ENCODE results near the gene TVP23B.
"Not testable (repeated sequence)": the region's sequence is repeated elsewhere in the genome, so short reads cannot be mapped to it uniquely, and the experiment has no call there.

Gene TVP23B

DNA sequence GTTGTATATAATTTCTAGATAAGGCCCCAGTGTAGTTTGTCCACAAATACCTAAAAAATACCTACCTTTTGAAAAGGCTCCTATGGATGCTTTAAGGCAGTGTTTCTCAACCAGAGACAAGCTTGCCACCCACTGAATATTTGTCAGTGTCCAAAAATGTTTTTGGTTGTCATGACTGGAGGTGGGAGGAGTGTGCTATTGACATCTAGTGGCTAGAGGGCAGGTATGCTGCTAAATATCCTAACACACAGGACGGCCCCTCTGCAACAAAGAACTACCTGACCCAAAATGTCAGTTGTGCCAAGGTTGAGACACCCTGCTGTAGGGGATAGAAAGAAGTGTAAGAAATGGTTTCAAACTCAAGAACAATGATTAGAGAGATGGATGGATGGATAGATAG, 10.4 kb downstream of the TVP23B start:
- not testable (repeated sequence) for DNase-seq

- not testable (repeated sequence) for DNase-seq
These were observed 13.9 kb downstream of the TVP23B start for GRCh38 chr17:18794841-18795240.

DNA sequence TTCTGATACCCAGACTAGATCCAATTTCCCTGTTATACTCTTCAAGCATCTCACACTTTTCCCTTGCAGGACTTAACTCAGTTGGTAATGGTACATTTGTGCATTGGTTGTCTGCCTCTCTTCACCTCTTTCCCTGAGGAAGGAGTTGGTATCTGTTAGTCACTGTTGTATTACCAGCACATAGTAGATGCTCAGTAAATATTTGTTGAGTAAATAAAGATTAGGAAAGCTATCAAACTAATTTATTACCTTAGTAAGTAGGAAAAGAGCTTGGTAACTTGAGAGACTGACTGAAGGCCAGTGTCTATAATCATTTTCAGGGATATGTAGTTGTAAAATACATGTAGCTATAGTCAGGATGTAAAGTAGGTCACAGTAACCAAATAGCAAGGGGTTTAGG, 15.9 kb downstream of the TVP23B start:
- DNase-seq, result not testable (repeated sequence)

GRCh38 chr17:18803458-18804245, 22.7 kb downstream of the TVP23B start:
- not testable (repeated sequence) for DNase-seq

- not testable (repeated sequence) for DNase-seq
These were observed 34.9 kb downstream of the TVP23B start for GRCh38 chr17:18815924-18816323.

GRCh38 chr17:18816489-18817371, 35.7 kb downstream of the TVP23B start:
- peak in 15 of 58 donors; percentile 2 to 71 (median 11) for DNase-seq

DNA sequence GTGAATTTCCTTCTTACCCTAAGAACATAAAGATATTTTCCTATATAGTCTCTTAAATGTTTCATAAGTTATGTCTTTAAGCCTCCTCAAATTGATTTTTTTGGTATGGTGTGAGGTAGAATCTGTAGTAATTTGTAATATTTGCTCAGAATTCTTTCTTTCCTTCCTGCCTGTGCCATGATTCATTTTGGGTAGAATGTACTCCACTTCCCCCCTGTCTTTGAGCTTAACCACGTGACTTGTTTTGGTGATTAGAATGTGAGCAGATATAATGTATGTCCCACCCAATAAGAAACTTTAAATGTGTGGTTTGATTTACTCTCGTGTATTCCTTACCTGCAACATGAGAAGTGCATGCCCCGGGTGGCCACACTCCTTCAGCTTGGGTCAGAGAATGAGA, 40.4 kb downstream of the TVP23B start:
- not testable (repeated sequence) for DNase-seq

DNA sequence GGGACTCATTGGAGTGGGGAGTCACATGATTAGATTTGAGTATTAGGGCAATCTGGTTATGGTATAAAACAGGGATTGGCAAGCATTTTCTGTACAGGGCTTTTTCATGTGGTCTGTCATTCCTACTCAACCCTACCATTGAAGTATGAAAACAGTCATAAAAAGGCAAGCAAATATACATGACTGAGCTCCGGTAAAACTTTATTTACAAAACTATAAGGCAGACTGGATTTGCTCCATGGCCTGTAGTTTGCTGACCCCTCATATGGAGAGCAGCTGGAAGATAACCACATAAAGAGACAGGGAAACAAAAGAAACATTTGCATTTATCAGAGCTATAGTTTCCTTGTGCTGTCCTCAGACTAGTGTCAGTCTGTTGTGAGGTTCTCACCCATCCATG, 46.6 kb downstream of the TVP23B start:
- not testable (repeated sequence) for DNase-seq

GRCh38 chr17:18848501-18848900, 67.5 kb downstream of the TVP23B start:
- no peak for DNase-seq

DNA sequence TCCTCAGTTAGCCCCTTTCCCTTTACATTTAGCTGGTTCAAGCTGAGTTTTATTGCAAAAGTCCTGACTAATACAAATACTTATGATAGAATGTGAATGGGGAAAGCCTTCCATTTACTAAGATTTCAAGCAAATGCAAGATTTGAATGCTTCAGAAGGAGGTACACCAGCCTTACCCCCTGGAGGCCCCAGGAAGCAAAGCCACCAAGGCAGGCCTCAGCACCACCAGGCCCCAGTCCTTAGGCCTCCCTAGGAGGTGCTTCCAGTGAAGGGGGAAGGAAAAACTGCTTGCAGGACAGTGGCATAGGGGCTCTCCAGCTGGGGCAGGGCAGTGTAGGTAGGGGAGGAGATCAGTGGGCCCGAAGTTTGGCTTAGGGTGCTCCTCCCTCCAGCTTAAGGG, 69.7 kb downstream of the TVP23B start:
- DNase-seq, result no peak

DNA sequence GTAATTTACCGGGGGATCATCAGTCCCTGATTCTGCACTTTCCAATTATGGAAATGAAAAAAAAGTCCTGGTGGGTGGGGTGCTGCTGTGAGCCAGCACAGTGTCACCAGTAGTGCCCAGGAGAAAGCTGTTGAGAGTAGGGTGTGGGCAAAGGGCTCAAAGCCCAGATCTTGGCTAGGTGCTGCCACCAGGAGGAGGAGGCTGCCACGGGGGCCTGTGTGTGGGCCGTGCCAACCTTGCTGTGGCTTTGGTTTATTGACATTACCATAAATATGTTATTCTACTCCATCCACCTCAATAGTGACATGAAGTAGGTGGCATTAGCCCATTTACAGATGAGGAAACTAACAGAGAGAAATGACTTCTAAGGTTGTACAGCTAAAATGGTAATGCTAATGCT, 70.2 kb downstream of the TVP23B start:
- no peak for DNase-seq

- DNase-seq, result no peak
These were observed 74.0 kb downstream of the TVP23B start for GRCh38 chr17:18854956-18855355.

DNA sequence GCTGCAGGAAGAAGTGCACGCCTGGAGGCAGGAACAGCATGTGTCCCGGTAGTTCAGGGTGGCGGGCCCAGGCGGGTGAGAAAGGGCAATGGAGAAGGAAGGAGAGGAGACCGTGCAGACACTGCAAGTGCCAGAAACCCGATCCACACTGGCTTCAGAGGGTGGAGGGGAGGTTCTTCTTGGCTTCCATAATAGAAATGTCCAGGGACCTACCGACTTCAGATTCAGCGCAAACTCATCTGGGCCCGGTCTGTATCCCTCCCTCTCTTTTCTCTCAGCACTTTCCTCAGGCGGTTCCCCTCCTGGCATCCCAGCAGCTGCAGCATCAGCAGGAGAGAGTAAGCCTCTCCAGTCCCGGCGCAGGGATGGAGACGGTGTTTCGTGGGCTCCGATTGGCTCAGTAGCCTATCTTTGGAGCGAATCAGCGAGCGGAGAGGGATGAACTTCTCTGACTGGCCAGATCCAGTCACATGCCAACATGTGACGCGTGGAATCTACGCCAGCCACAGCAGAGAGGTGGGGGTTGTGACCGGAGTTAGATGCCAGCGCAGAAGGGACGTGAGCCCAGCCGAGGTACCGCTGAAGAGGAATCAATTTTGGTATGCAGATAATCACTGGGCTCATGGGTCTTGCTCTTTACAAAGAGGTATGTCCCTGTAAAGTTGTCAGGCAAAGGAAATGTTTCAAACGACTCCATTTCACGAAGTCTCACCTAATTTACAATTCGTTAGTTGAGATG, 75.0 kb downstream of the TVP23B start:
- DNase-seq, result peak; percentile 77 to 98 (median 94)

All from anterior cingulate cortex (tissue), 58 donors.